PFSK-1 (cell line): ENCODE results near the gene LAMC1.

Source experiments
- POLR2AphosphoS5 ChIP-seq: IDR thresholded peaks from 2 replicates; pipeline ENCODE4 v1.6.1; 2012; ENCODE audit warnings: low read depth, mild to moderate bottlenecking, control low read depth, low read length, moderate library complexity
- REST ChIP-seq, 2 experiments: IDR thresholded peaks; 2 replicates each; pipeline versions ENCODE4 v1.6.1 to v1.8.0; 2011 to 2012; ENCODE audit warnings: low read depth in 2 of 2, low read length in 2 of 2, control low read depth in 1 of 2, inconsistent platforms in 1 of 2, mild to moderate bottlenecking in 1 of 2, moderate library complexity in 1 of 2; ENCODE audit not compliant: insufficient read depth in 1 of 2
- SIN3A ChIP-seq: IDR thresholded peaks from 2 replicates; pipeline ENCODE4 v1.6.1; 2012; ENCODE audit warnings: mild to moderate bottlenecking, low read length, moderate library complexity, borderline replicate concordance; ENCODE audit not compliant: insufficient read depth
- TAF1 ChIP-seq: IDR thresholded peaks from 2 replicates; pipeline ENCODE4 v1.6.1; 2012; ENCODE audit warnings: low read length, control low read depth, borderline replicate concordance; ENCODE audit not compliant: insufficient read depth

GRCh38 chr1:183044893-183045649 lies 21.9 kb downstream of the LAMC1 start:
- TF ChIP-seq SIN3A (no peak), TAF1 (no peak), POLR2AphosphoS5 (no peak), REST (IDR thresholded peaks at IDR 0.05; ENCODE audit: insufficient read depth in 1 of 2, low read depth in 2 of 2, low read length in 2 of 2) (no peak)
